Immature natural killer cell (primary cell): ENCODE results near the gene MCU. TPM values are rescaled to one million over a fixed set of nuclear protein-coding genes. Genes with fewer than 3 reads are reported as not detected.

Experiments used
- DNase-seq, 3 donors: peaks; one replicate each; pipeline ENCODE4 v3.0.0; 2022; ENCODE audit warnings: mixed read lengths in 1 of 3
- H3K27ac Mint-ChIP-seq, 6 donors: one replicate each; pipeline ENCODE4 v1.8.0; 2020; ENCODE audit warnings: mixed read lengths in 6 of 6, mild to moderate bottlenecking in 5 of 6, inconsistent platforms in 4 of 6, moderate library complexity in 3 of 6
- H3K27me3 Mint-ChIP-seq, 3 donors: one replicate each; pipeline ENCODE4 v1.8.0; 2020 to 2021; ENCODE audit warnings: low read depth in 3 of 3, mild to moderate bottlenecking in 3 of 3, mixed read lengths in 3 of 3, moderate library complexity in 3 of 3, inconsistent platforms in 1 of 3
- H3K36me3 Mint-ChIP-seq, 3 donors: one replicate each; pipeline ENCODE4 v1.8.0; 2020; ENCODE audit warnings: mixed read lengths in 3 of 3, inconsistent platforms in 2 of 3, mild to moderate bottlenecking in 2 of 3
- H3K4me1 Mint-ChIP-seq, 2 donors: one replicate each; pipeline ENCODE4 v1.8.0; 2020; ENCODE audit warnings: inconsistent platforms in 2 of 2, mild to moderate bottlenecking in 2 of 2, mixed read lengths in 2 of 2, moderate library complexity in 1 of 2
- H3K4me3 Mint-ChIP-seq, 5 donors: one replicate each; pipeline ENCODE4 v1.8.0; 2020; ENCODE audit warnings: mild to moderate bottlenecking in 5 of 5, mixed read lengths in 5 of 5, inconsistent platforms in 3 of 5, moderate library complexity in 3 of 5
- H3K9me3 Mint-ChIP-seq, 6 donors: one replicate each; pipeline ENCODE4 v1.8.0; 2020; ENCODE audit warnings: mild to moderate bottlenecking in 6 of 6, mixed read lengths in 6 of 6, inconsistent platforms in 4 of 6, moderate library complexity in 3 of 6
- polyA plus RNA-seq, 3 donors: library from polyadenylated mRNA; unstranded; fragments of 300-500 nt; fragmentation: Illumina TruSeq; gene quantifications; one replicate each; pipeline ENCODE4 v1.2.3, GENCODE V29; 2021

MCU gene
- polyA plus RNA-seq, 3 donors from 2014 or later: 9.2 to 11.6 (median 11.5) TPM

- H3K4me1 Mint-ChIP-seq: peaks cover 12 to 19% of the 10 kb centered on the region in 2 donors
- peaks cover 0 to 2% (median 2%) of the 10 kb centered on the region in 3 donors for H3K27me3 Mint-ChIP-seq
- no peak overlapping the region for H3K4me3 Mint-ChIP-seq
- H3K27ac Mint-ChIP-seq: peak overlapping the region in 1 of 6 donors; percentile 54
- H3K9me3 Mint-ChIP-seq: no peaks in the 10 kb centered on the region
- DNase-seq: no peak
- peaks cover 0 to 7% (median 5%) of the 10 kb centered on the region in 3 donors for H3K36me3 Mint-ChIP-seq
Observed at GRCh38 chr10:72819053-72819452, 127.1 kb downstream of the MCU start.

- no peak for DNase-seq
- Mint-ChIP-seq H3K27ac (no peak overlapping the region), H3K4me1 (peaks cover 12 to 19% of the 10 kb centered on the region in 2 donors), H3K4me3 (no peak overlapping the region), H3K9me3 (no peaks in the 10 kb centered on the region), H3K36me3 (peaks cover 0 to 7% (median 5%) of the 10 kb centered on the region in 3 donors), H3K27me3 (peaks cover 0 to under 1% (median 0%) of the 10 kb centered on the region in 3 donors)
Observed at GRCh38 chr10:72821606-72822005, 129.7 kb downstream of the MCU start.

GRCh38 chr10:72822342-72822986, 130.5 kb downstream of the MCU start:
- peaks cover 12 to 19% of the 10 kb centered on the region in 2 donors for H3K4me1 Mint-ChIP-seq

GRCh38 chr10:72825163-72825562, 133.2 kb downstream of the MCU start:
- DNase-seq: no peak
- no peaks in the 10 kb centered on the region for H3K9me3 Mint-ChIP-seq
- peaks cover 0 to 7% (median 5%) of the 10 kb centered on the region in 3 donors for H3K36me3 Mint-ChIP-seq
- no peak overlapping the region for H3K27ac Mint-ChIP-seq
- no peaks in the 10 kb centered on the region for H3K4me1 Mint-ChIP-seq
- no peaks in the 10 kb centered on the region for H3K27me3 Mint-ChIP-seq
- no peak overlapping the region for H3K4me3 Mint-ChIP-seq

More at GRCh38 chr10:72822342-72822986, 130.5 kb downstream of the MCU start:
- no peak for DNase-seq
- Mint-ChIP-seq H3K9me3 (no peaks in the 10 kb centered on the region), H3K27ac (no peak overlapping the region), H3K4me3 (no peak overlapping the region), H3K27me3 (no peaks in the 10 kb centered on the region), H3K36me3 (peaks cover 0 to 7% (median 5%) of the 10 kb centered on the region in 3 donors)

- no peaks in the 10 kb centered on the region for H3K9me3 Mint-ChIP-seq
Observed at GRCh38 chr10:72826346-72826745, 134.4 kb downstream of the MCU start.

GRCh38 chr10:72828294-72828693, 136.4 kb downstream of the MCU start:
- Mint-ChIP-seq H3K27ac (no peak overlapping the region), H3K4me1 (no peaks in the 10 kb centered on the region), H3K4me3 (no peak overlapping the region), H3K27me3 (no peaks in the 10 kb centered on the region), H3K9me3 (no peaks in the 10 kb centered on the region), H3K36me3 (peaks cover 0 to 3% (median 2%) of the 10 kb centered on the region in 3 donors)
- DNase-seq: no peak

More at GRCh38 chr10:72826346-72826745, 134.4 kb downstream of the MCU start:
- H3K27me3 Mint-ChIP-seq: no peaks in the 10 kb centered on the region
- peaks cover 0 to 7% (median 5%) of the 10 kb centered on the region in 3 donors for H3K36me3 Mint-ChIP-seq
- DNase-seq: no peak
- no peaks in the 10 kb centered on the region for H3K4me1 Mint-ChIP-seq
- H3K27ac Mint-ChIP-seq: no peak overlapping the region
- no peak overlapping the region for H3K4me3 Mint-ChIP-seq

GRCh38 chr10:72830625-72831024, 138.7 kb downstream of the MCU start:
- Mint-ChIP-seq H3K36me3 (no peaks in the 10 kb centered on the region), H3K4me3 (no peak overlapping the region), H3K4me1 (no peaks in the 10 kb centered on the region), H3K9me3 (no peaks in the 10 kb centered on the region), H3K27ac (no peak overlapping the region), H3K27me3 (peaks cover 0 to 2% (median 0%) of the 10 kb centered on the region in 3 donors)
- no peak for DNase-seq

- Mint-ChIP-seq H3K4me1 (no peaks in the 10 kb centered on the region), H3K9me3 (no peaks in the 10 kb centered on the region), H3K27me3 (peaks cover 0 to 2% (median 0%) of the 10 kb centered on the region in 3 donors), H3K27ac (no peak overlapping the region), H3K36me3 (peaks cover 0 to 4% (median 0%) of the 10 kb centered on the region in 3 donors), H3K4me3 (no peak overlapping the region)
- DNase-seq: no peak
Observed at GRCh38 chr10:72831696-72832409, 139.9 kb downstream of the MCU start.

- Mint-ChIP-seq H3K4me1 (no peaks in the 10 kb centered on the region), H3K27me3 (peaks cover 0 to 2% (median 0%) of the 10 kb centered on the region in 3 donors), H3K36me3 (peaks cover 0 to 4% (median 0%) of the 10 kb centered on the region in 3 donors), H3K27ac (peak overlapping the region in 1 of 6 donors; percentile 3), H3K4me3 (no peak overlapping the region), H3K9me3 (no peaks in the 10 kb centered on the region)
- DNase-seq: no peak
Observed at GRCh38 chr10:72832701-72833100, 140.8 kb downstream of the MCU start.

GRCh38 chr10:72834183-72834825, 142.4 kb downstream of the MCU start:
- Mint-ChIP-seq H3K4me1 (no peaks in the 10 kb centered on the region), H3K36me3 (peaks cover 0 to 4% (median 0%) of the 10 kb centered on the region in 3 donors), H3K9me3 (no peaks in the 10 kb centered on the region), H3K27me3 (peaks cover 0 to 2% (median 1%) of the 10 kb centered on the region in 3 donors), H3K4me3 (no peak overlapping the region), H3K27ac (no peak overlapping the region)
- DNase-seq: peak; percentile 27 to 42 (median 40)

GRCh38 chr10:72840319-72840718, 148.4 kb downstream of the MCU start:
- DNase-seq: no peak
- Mint-ChIP-seq H3K27ac (no peak overlapping the region), H3K9me3 (no peaks in the 10 kb centered on the region), H3K27me3 (peaks cover 0 to 3% (median 1%) of the 10 kb centered on the region in 3 donors), H3K4me3 (no peak overlapping the region), H3K4me1 (no peaks in the 10 kb centered on the region), H3K36me3 (peaks cover 0 to 4% (median 0%) of the 10 kb centered on the region in 3 donors)

- no peaks in the 10 kb centered on the region for H3K36me3 Mint-ChIP-seq
- H3K4me3 Mint-ChIP-seq: no peak overlapping the region
- no peak for DNase-seq
- H3K27ac Mint-ChIP-seq: no peak overlapping the region
- no peaks in the 10 kb centered on the region for H3K9me3 Mint-ChIP-seq
- H3K27me3 Mint-ChIP-seq: peaks cover 0 to 3% (median 1%) of the 10 kb centered on the region in 3 donors
- H3K4me1 Mint-ChIP-seq: no peaks in the 10 kb centered on the region
Observed at GRCh38 chr10:72841487-72841886, 149.5 kb downstream of the MCU start.

- DNase-seq: no peak
- Mint-ChIP-seq H3K4me3 (no peak overlapping the region), H3K27ac (no peak overlapping the region), H3K27me3 (peaks cover 0 to 3% (median 1%) of the 10 kb centered on the region in 3 donors), H3K36me3 (no peaks in the 10 kb centered on the region), H3K4me1 (no peaks in the 10 kb centered on the region), H3K9me3 (no peaks in the 10 kb centered on the region)
Observed at GRCh38 chr10:72842164-72842563, 150.2 kb downstream of the MCU start.

- Mint-ChIP-seq H3K27ac (no peak overlapping the region), H3K36me3 (peaks cover 0 to 4% (median 0%) of the 10 kb centered on the region in 3 donors), H3K4me3 (no peak overlapping the region), H3K9me3 (no peaks in the 10 kb centered on the region), H3K4me1 (no peaks in the 10 kb centered on the region), H3K27me3 (peaks cover 0 to 1% (median 0%) of the 10 kb centered on the region in 3 donors)
- DNase-seq: no peak
Observed at GRCh38 chr10:72846238-72846637, 154.3 kb downstream of the MCU start.
